PC-3 (cell line): Measurements from ENCODE around the gene CATSPERB. TPM values are rescaled to one million over a fixed set of nuclear protein-coding genes. Genes with fewer than 3 reads are reported as not detected.
A peak's percentile ranks its signal among the peaks of the same experiment; 100 is the strongest.

ENCODE experiments used
- ATAC-seq: fragments of 200-7000 bp; cut with Tn5 transposase; 2 replicates; pipeline ENCODE4 v1.9.1; 2020; ENCODE audit warnings: mild to moderate bottlenecking, moderate library complexity
- BruUV-seq: library from RNA; stranded (reverse); fragments of 400-500 nt; replicated peaks from 2 replicates; lab custom pipeline; 2021; lab: Mats Ljungman, UMichigan
- CTCF ChIA-PET: fragments of 300-600 bp; sonication (Branson Sonifier 250); formaldehyde crosslinking; loops from one replicate; lab custom pipeline; 2022; ENCODE audit warnings: antibody characterized with exemption; lab: Charles Lee
- POLR2A ChIA-PET: fragments of 300-600 bp; sonication (Branson Sonifier 250); formaldehyde crosslinking; loops from one replicate; lab custom pipeline; 2022; ENCODE audit warnings: antibody characterized with exemption; ENCODE audit not compliant: unreplicated experiment; lab: Charles Lee
- DNase-seq: peaks from one replicate; pipeline ENCODE4 v3.0.0-alpha.2; 2015
- H2AFZ ChIP-seq: fragments of 300-600 bp; sonication (generic); 2 replicates; pipeline ENCODE4 v1.6.0; 2016; ENCODE audit warnings: antibody characterized with exemption, low read length
- H3F3A ChIP-seq: fragments of 300-600 bp; sonication (generic); one replicate; pipeline ENCODE4 v1.6.0; 2017; ENCODE audit warnings: antibody characterized with exemption, low read length, control low read depth, mild to moderate bottlenecking; ENCODE audit not compliant: unreplicated experiment
- H3K27ac ChIP-seq: fragments of 300-600 bp; sonication (generic); 2 replicates; pipeline ENCODE4 v1.5.1; 2016; ENCODE audit warnings: mild to moderate bottlenecking, low read length
- H3K27me3 ChIP-seq: fragments of 300-600 bp; sonication (generic); 2 replicates; pipeline ENCODE4 v1.6.1; 2016; ENCODE audit warnings: low read length, mixed read lengths
- H3K36me3 ChIP-seq: fragments of 300-600 bp; sonication (generic); 2 replicates; pipeline ENCODE4 v1.6.1; 2016; ENCODE audit warnings: low read depth, mixed run types, low read length, mixed read lengths
- H3K4me1 ChIP-seq: fragments of 300-600 bp; sonication (generic); 2 replicates; pipeline ENCODE4 v1.5.1; 2016; ENCODE audit warnings: low read length; ENCODE audit not compliant: insufficient read depth
- H3K4me2 ChIP-seq: fragments of 300-600 bp; sonication (generic); 2 replicates; pipeline ENCODE4 v1.6.0; 2016; ENCODE audit warnings: low read length
- H3K4me3 ChIP-seq: fragments of 300-600 bp; sonication (generic); 2 replicates; pipeline ENCODE4 v1.5.1; 2016; ENCODE audit warnings: mild to moderate bottlenecking, low read length, mixed read lengths
- H3K79me2 ChIP-seq: fragments of 300-600 bp; sonication (generic); 2 replicates; pipeline ENCODE4 v1.6.1; 2017; ENCODE audit warnings: low read length, mixed read lengths
- H3K9ac ChIP-seq: fragments of 300-600 bp; sonication (generic); 2 replicates; pipeline ENCODE4 v1.6.0; 2016; ENCODE audit warnings: mild to moderate bottlenecking, low read length
- H3K9me2 ChIP-seq: fragments of 300-600 bp; sonication (generic); replicated peaks from 2 replicates; pipeline ENCODE4 v1.6.1; 2016; ENCODE audit warnings: mixed run types, low read length, mixed read lengths
- H3K9me3 ChIP-seq: fragments of 300-600 bp; sonication (generic); 2 replicates; pipeline ENCODE4 v1.6.1; 2016; ENCODE audit warnings: low read length, mixed read lengths
- H4K20me1 ChIP-seq: fragments of 300-600 bp; sonication (generic); 2 replicates; pipeline ENCODE4 v1.6.1; 2016; ENCODE audit warnings: low read length, mixed read lengths
- EZH2 ChIP-seq: fragments of 300-600 bp; sonication (generic); IDR thresholded peaks from one replicate; pipeline ENCODE4 v1.6.1; 2017; ENCODE audit warnings: antibody characterized with exemption, mild to moderate bottlenecking, low read length; ENCODE audit not compliant: unreplicated experiment
- EZH2phosphoT487 ChIP-seq: fragments of 300-600 bp; sonication (generic); IDR thresholded peaks from 2 replicates; pipeline ENCODE4 v1.6.1; 2018; ENCODE audit warnings: mild to moderate bottlenecking, antibody characterized with exemption, low read length, borderline replicate concordance
- intact Hi-C: fragments of 100-400 bp; cut with micrococcal nuclease; formaldehyde crosslinking; loops from 2 replicates; pipeline ENCODE4 v1.9.0; 2023
- total RNA-seq: library from RNA; depleted of rRNA; stranded (reverse); fragments of >200 nt; gene quantifications from 2 replicates; pipeline ENCODE4 v1.2.3, GENCODE V29; 2014
- TF ChIP-seq, protein P1 (sequence below): fragments of 300-600 bp; sonication (generic); conservative IDR thresholded peaks from 2 replicates; pipeline ENCODE4 v1.5.1; 2017; ENCODE audit warnings: antibody characterized with exemption, low read depth, mild to moderate bottlenecking, low read length

The CATSPERB gene
- total RNA-seq, 1 experiment from 2014 or later = not detected

DNA sequence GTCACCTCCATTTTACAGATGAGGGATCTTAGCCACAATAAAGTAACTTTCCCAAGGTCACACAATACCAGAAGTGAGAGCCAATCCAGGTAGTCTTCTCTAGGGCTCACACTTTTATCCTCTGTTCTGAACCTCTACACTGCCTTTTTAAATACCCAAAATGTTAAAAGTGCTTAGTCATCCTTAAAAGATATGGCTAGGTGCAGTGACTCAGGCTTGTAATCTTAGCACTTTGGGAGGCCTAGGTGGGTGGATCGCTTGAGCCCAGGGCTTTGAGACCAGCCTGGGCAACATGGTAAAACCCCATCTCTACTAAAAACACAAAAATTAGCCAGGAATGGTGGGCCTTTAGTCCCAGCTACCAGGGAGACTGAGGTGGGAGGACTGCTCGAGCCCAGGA, 117.7 kb downstream of the CATSPERB start:
- no TSS peak for BruUV-seq
- Histone ChIP-seq H4K20me1 (no peaks in the 10 kb centered on the region), H3K4me2 (peak overlapping the region; percentile 24; the same call in 1 of the 2 replicates), H3K9me3 (no peaks in the 10 kb centered on the region), H3F3A (no peaks in the 10 kb centered on the region), H3K79me2 (no peaks in the 10 kb centered on the region), H2AFZ (peak overlapping the region; percentile 71), H3K9ac (no peak overlapping the region; the same call in 1 of the 2 replicates), H3K27ac (peak overlapping the region; percentile 53), H3K36me3 (no peaks in the 10 kb centered on the region), H3K9me2 (no peaks in the 10 kb centered on the region), H3K4me3 (no peak overlapping the region), H3K4me1 (peaks cover 12% of the 10 kb centered on the region), H3K27me3 (no peaks in the 10 kb centered on the region)
- DNase-seq (peak; percentile 58), ATAC-seq (no peak)
- CTCF ChIA-PET = no interaction called here
- TF ChIP-seq EZH2phosphoT487 (no peak), EZH2 (no peak)
- TF ChIP-seq, protein P1, sequence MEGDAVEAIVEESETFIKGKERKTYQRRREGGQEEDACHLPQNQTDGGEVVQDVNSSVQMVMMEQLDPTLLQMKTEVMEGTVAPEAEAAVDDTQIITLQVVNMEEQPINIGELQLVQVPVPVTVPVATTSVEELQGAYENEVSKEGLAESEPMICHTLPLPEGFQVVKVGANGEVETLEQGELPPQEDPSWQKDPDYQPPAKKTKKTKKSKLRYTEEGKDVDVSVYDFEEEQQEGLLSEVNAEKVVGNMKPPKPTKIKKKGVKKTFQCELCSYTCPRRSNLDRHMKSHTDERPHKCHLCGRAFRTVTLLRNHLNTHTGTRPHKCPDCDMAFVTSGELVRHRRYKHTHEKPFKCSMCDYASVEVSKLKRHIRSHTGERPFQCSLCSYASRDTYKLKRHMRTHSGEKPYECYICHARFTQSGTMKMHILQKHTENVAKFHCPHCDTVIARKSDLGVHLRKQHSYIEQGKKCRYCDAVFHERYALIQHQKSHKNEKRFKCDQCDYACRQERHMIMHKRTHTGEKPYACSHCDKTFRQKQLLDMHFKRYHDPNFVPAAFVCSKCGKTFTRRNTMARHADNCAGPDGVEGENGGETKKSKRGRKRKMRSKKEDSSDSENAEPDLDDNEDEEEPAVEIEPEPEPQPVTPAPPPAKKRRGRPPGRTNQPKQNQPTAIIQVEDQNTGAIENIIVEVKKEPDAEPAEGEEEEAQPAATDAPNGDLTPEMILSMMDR = no peak
- POLR2A ChIA-PET = no interaction called here
- intact Hi-C loops = no loop called here

DNA sequence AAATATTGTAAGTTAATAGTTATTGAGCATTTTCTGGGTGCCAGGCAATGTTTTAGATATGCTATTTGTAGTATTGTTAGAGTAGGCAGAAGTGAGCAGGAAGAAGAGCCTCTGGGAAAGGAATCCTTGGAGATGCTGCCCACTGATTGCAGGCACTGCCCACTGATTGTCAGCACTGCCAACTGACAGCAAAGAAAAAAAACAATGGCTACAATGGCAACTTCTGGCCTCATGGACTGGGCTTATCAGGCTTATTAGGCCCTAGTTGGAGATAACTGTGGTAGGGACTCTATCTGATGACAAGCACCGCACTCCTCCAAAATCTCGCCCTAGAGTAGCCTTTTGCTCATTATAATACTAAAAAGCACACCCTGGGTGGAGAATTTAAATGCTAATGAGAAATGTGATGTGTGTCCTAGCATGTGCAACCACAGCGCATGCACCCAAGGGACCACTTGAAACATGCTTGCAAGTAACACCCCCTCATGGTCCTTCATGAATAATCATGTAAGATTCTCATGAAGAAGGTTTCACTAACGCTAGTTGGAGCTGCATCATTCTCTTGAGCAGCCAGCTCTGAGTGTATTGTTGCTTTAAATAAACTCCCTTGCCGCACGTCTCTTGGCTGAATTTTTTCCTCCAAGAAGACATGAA, 118.3 kb downstream of the CATSPERB start:
- peak overlapping the region; percentile 53 for H3K27ac ChIP-seq
- ChIA-PET POLR2A (no interaction called here), CTCF (no interaction called here)
- no peaks in the 10 kb centered on the region for H3K79me2 ChIP-seq
- H2AFZ ChIP-seq = peak overlapping the region; percentile 71
- intact Hi-C loops = no loop called here
- peak overlapping the region; percentile 24; the same call in 1 of the 2 replicates for H3K4me2 ChIP-seq
- DNase-seq = no peak
- no peaks in the 10 kb centered on the region for H3K36me3 ChIP-seq
- TF ChIP-seq, protein P1 = no peak
- TF ChIP-seq EZH2phosphoT487 (no peak), EZH2 (no peak)
- H3K4me1 ChIP-seq = peaks cover 12% of the 10 kb centered on the region
- no peaks in the 10 kb centered on the region for H4K20me1 ChIP-seq
- no peak overlapping the region; the same call in 1 of the 2 replicates for H3K9ac ChIP-seq
- no peaks in the 10 kb centered on the region for H3F3A ChIP-seq
- no peaks in the 10 kb centered on the region for H3K9me2 ChIP-seq
- ATAC-seq = no peak
- H3K9me3 ChIP-seq = no peaks in the 10 kb centered on the region
- H3K4me3 ChIP-seq = no peak overlapping the region
- no peaks in the 10 kb centered on the region for H3K27me3 ChIP-seq
- no TSS peak for BruUV-seq

DNA sequence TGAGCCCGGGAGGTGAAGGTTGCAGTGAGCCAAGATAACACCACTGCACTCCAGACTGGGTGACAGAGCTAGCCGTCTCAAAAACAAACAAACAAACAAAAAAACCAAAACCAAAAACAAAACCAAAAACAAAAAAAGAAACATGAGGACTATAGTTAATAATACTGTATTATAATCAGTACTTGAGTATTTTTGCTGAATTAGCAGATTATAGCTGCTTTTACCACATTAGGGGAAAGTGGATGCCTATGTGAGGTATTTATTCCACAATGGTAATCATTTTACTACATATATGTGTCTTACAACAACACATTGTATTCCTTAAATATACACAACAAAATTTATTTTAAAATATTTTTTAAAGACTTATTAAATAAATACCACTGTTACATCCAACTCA, 120.4 kb downstream of the CATSPERB start:
- intact Hi-C loops = no loop called here
- no peak for TF ChIP-seq EZH2phosphoT487
- TF ChIP-seq EZH2 = no peak
- TF ChIP-seq, protein P1 = no peak
- no peaks in the 10 kb centered on the region for H3K27me3 ChIP-seq
- H3K9me2 ChIP-seq = no peaks in the 10 kb centered on the region
- H3F3A ChIP-seq = no peaks in the 10 kb centered on the region
- no peaks in the 10 kb centered on the region for H4K20me1 ChIP-seq
- H3K9me3 ChIP-seq = no peaks in the 10 kb centered on the region
- ATAC-seq (no peak), DNase-seq (no peak)
- ChIA-PET POLR2A (no interaction called here), CTCF (no interaction called here)
- no peak overlapping the region for H3K27ac ChIP-seq
- no peaks in the 10 kb centered on the region for H3K79me2 ChIP-seq
- no TSS peak for BruUV-seq
- no peak overlapping the region for H3K9ac ChIP-seq
- peaks cover 12% of the 10 kb centered on the region for H3K4me1 ChIP-seq
- no peak overlapping the region for H3K4me2 ChIP-seq
- H3K4me3 ChIP-seq = no peak overlapping the region
- no peak overlapping the region for H2AFZ ChIP-seq
- no peaks in the 10 kb centered on the region for H3K36me3 ChIP-seq
